SK-N-SH (cell line): ENCODE measurements around the gene UBE2Q1. TPM values are rescaled to one million over a fixed set of nuclear protein-coding genes. Genes with fewer than 3 reads are reported as not detected.

ENCODE experiments used
- CTCF ChIA-PET: fragments of 300-600, 350-600 bp; formaldehyde crosslinking; extraction: SDS; loops from one replicate; lab custom pipeline; 2021; lab: Yijun Ruan, JAX
- POLR2A ChIA-PET: fragments of 350-600 bp; sonication (Branson Sonifier 250); formaldehyde crosslinking; extraction: SDS; loops from one replicate; lab custom pipeline; 2020; ENCODE audit warnings: antibody characterized with exemption, inconsistent platforms; lab: Yijun Ruan, JAX
- DNase-seq: peaks from one replicate; pipeline ENCODE4 v3.0.0; 2012
- H2AFZ ChIP-seq: fragments of 200-600 bp; sonication (generic); 2 replicates; pipeline ENCODE4 v1.8.1; 2016; ENCODE audit warnings: antibody characterized with exemption, mild to moderate bottlenecking, low read depth
- H3F3A ChIP-seq: fragments of 200-600 bp; sonication (generic); replicated peaks from 2 replicates; pipeline ENCODE3; 2016; ENCODE audit warnings: antibody characterized with exemption, mild to moderate bottlenecking; ENCODE audit not compliant: insufficient read depth
- H3K27ac ChIP-seq, 2 experiments: fragments of 200-500 bp in 1 of 2; fragments of 200-600 bp in 1 of 2; sonication (Bioruptor generic) in 1 of 2; sonication (generic), shearing (Covaris generic) in 1 of 2; 2 replicates each; pipeline versions ENCODE4 v1.5.1 to v1.6.1; 2014 to 2016; ENCODE audit warnings: low read depth in 2 of 2, inconsistent platforms in 1 of 2, low read length in 1 of 2, mild to moderate bottlenecking in 1 of 2, mixed read lengths in 1 of 2
- H3K27me3 ChIP-seq: fragments of 200-600 bp; sonication (generic), shearing (Covaris generic); 2 replicates; pipeline ENCODE4 v1.6.1; 2016; ENCODE audit warnings: mixed run types; ENCODE audit not compliant: insufficient read depth
- H3K36me3 ChIP-seq, 2 experiments: fragments of 200-500 bp in 1 of 2; fragments of 200-600 bp in 1 of 2; sonication (Bioruptor generic) in 1 of 2; sonication (generic) in 1 of 2; replicated peaks in 1 of 2; 2 replicates each; pipeline versions ENCODE3 to v1.5.1; 2014 to 2016; ENCODE audit warnings: low read length in 1 of 2, mild to moderate bottlenecking in 1 of 2; ENCODE audit not compliant: insufficient read depth in 2 of 2, control insufficient read depth in 1 of 2
- H3K4me1 ChIP-seq, 2 experiments: fragments of 200-500 bp in 1 of 2; fragments of 200-600 bp in 1 of 2; sonication (Bioruptor generic) in 1 of 2; sonication (generic), shearing (Covaris generic) in 1 of 2; 2 replicates each; pipeline versions ENCODE4 v1.5.1 to v1.6.1; 2014 to 2016; ENCODE audit warnings: low read depth in 1 of 2, low read length in 1 of 2, mixed run types in 1 of 2; ENCODE audit not compliant: insufficient read depth in 2 of 2, control insufficient read depth in 1 of 2
- H3K4me2 ChIP-seq: fragments of 200-600 bp; sonication (generic), shearing (Covaris generic); 2 replicates; pipeline ENCODE4 v1.6.1; 2017; ENCODE audit warnings: mixed run types
- H3K4me3 ChIP-seq, 2 experiments: fragments of 200-500 bp in 1 of 2; fragments of 200-600 bp in 1 of 2; sonication (Bioruptor generic) in 1 of 2; sonication (generic), shearing (Covaris generic) in 1 of 2; 2 replicates each; pipeline versions ENCODE4 v1.5.1 to v1.8.1; 2014 to 2016; ENCODE audit warnings: low read depth in 2 of 2, inconsistent platforms in 1 of 2, low read length in 1 of 2, mild to moderate bottlenecking in 1 of 2, mixed read lengths in 1 of 2, moderate library complexity in 1 of 2
- H3K79me2 ChIP-seq: fragments of 200-600 bp; sonication (generic); 2 replicates; pipeline ENCODE4 v1.8.1; 2017; ENCODE audit warnings: mild to moderate bottlenecking; ENCODE audit not compliant: insufficient read depth
- H3K9ac ChIP-seq: fragments of 200-600 bp; sonication (generic); 2 replicates; pipeline ENCODE4 v1.6.1; 2017; ENCODE audit warnings: mixed run types
- H3K9me2 ChIP-seq: fragments of 200-600 bp; sonication (generic); 2 replicates; pipeline ENCODE4 v1.6.1; 2017; ENCODE audit warnings: mixed run types
- H3K9me3 ChIP-seq: fragments of 200-600 bp; sonication (generic); 2 replicates; pipeline ENCODE4 v1.6.1; 2017; ENCODE audit warnings: mixed run types, mild to moderate bottlenecking, moderate library complexity
- H4K20me1 ChIP-seq: fragments of 200-600 bp; sonication (generic); 2 replicates; pipeline ENCODE4 v1.6.1; 2017; ENCODE audit warnings: mild to moderate bottlenecking, mixed run types; ENCODE audit not compliant: insufficient read depth
- CHD2 ChIP-seq: fragments of 150-350 bp; IDR thresholded peaks from 2 replicates; pipeline ENCODE4 v1.6.1; 2018; ENCODE audit warnings: low read length; ENCODE audit not compliant: partially characterized antibody
- ELF1 ChIP-seq: IDR thresholded peaks from 2 replicates; pipeline ENCODE4 v1.4.0; 2012
- FOXJ3 ChIP-seq: sonication (generic); formaldehyde crosslinking; IDR thresholded peaks from 2 replicates; pipeline ENCODE4 v1.5.1; 2020; ENCODE audit warnings: mild to moderate bottlenecking, missing genetic modification reagents
- FOXM1 ChIP-seq: IDR thresholded peaks from 2 replicates; pipeline ENCODE4 v1.4.0; 2012; ENCODE audit warnings: low read depth, mild to moderate bottlenecking
- MEF2A ChIP-seq: IDR thresholded peaks from 2 replicates; pipeline ENCODE4 v1.4.0; 2012; ENCODE audit warnings: low read depth, borderline replicate concordance
- MXI1 ChIP-seq: IDR thresholded peaks from 2 replicates; pipeline ENCODE4 v1.6.1; 2012; ENCODE audit warnings: mild to moderate bottlenecking, low read depth, low read length, improper control_type of control experiment
- NFIC ChIP-seq: IDR thresholded peaks from 2 replicates; pipeline ENCODE4 v1.4.0; 2012; ENCODE audit warnings: borderline replicate concordance
- POLR2AphosphoS5 ChIP-seq: IDR thresholded peaks from 2 replicates; pipeline ENCODE4 v1.6.1; 2012; ENCODE audit warnings: low read depth, low read length
- RCOR1 ChIP-seq: fragments of 150-350 bp; IDR thresholded peaks from 2 replicates; pipeline ENCODE4 v1.6.1; 2017; ENCODE audit warnings: antibody characterized with exemption, low read length
- RFX5 ChIP-seq: IDR thresholded peaks from 2 replicates; pipeline ENCODE4 v1.6.1; 2012; ENCODE audit warnings: mild to moderate bottlenecking, improper control_type of control experiment, low read length
- RXRA ChIP-seq: IDR thresholded peaks from 2 replicates; pipeline ENCODE4 v1.4.0; 2012; ENCODE audit warnings: low read depth, mild to moderate bottlenecking, borderline replicate concordance
- SIN3A ChIP-seq: IDR thresholded peaks from 2 replicates; pipeline ENCODE4 v1.6.1; 2012; ENCODE audit warnings: low read depth, mild to moderate bottlenecking, low read length, moderate library complexity, borderline replicate concordance
- TEAD4 ChIP-seq: IDR thresholded peaks from 2 replicates; pipeline ENCODE4 v1.4.0; 2012; ENCODE audit warnings: mild to moderate bottlenecking, borderline replicate concordance; ENCODE audit not compliant: insufficient read depth
- WGBS: methylation state at CpG from one replicate; pipeline ENCODE4 v1.1.6; 2017; ENCODE audit warnings: low lambda C conversion rate; 5-methylcytosine and 5-hydroxymethylcytosine counted together
- polyA plus RNA-seq, 3 experiments: library from polyadenylated mRNA; depleted of rRNA; stranded (reverse); fragments of >200 nt; gene quantifications; 2 replicates each; pipeline ENCODE4 v1.2.3, GENCODE V29; 2012
- TF ChIP-seq, protein P1 (sequence below): IDR thresholded peaks from 2 replicates; pipeline ENCODE4 v1.6.1; 2012; ENCODE audit warnings: mild to moderate bottlenecking, low read depth, low read length, moderate library complexity
- TF ChIP-seq, protein P2 (sequence below): fragments of 200-600 bp; sonication (generic); IDR thresholded peaks from 2 replicates; pipeline ENCODE4 v1.6.1; 2017; ENCODE audit warnings: antibody characterized with exemption, mild to moderate bottlenecking, moderate library complexity
- TF ChIP-seq, protein P3 (sequence below): IDR thresholded peaks from 2 replicates; pipeline ENCODE4; 2012

UBE2Q1 gene
- polyA plus RNA-seq, 1 of the 3 experiments (the other 2 are of a cell fraction): 12.5 TPM

DNA sequence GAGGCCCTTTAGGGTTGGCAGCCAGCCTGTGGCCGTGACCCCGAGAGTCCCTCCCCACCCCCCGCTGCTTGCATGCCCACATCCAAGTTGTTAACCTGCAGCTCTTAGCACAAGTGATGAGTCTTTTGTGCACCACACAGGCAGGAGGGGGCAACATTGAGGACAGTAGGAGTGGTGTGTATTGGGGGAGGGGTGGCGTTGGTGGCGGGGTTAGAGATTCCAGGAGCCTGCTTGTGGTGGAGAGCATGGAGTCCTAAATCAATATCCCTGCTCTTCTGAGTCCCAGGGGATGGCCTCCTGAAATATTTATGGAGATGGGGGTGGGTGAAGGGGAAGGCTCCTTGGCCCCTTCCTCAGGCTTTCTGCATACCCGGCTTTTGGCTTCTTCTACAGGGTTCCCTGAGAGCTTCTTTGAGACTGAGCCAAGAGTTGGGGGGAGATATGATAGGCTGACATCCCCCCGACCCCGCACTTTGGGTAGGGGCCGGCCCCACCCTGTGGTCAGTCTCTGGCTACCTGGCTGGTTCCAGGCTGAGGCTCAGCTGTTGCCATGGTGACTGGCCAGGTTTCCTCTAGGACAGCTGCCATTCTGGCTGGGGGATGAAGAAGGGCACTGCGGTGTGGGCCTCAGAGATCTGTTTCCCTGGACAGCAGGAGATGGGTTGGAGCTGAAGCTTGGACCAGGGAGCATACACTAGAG, 14.2 kb upstream of the UBE2Q1 start:
- Histone ChIP-seq H3K27ac (no peak overlapping the region), H3K4me2 (no peak overlapping the region), H4K20me1 (no peaks in the 10 kb centered on the region), H3K9me3 (no peaks in the 10 kb centered on the region), H3K27me3 (no peaks in the 10 kb centered on the region; the same call in 1 of the 2 replicates), H3F3A (no peaks in the 10 kb centered on the region), H3K79me2 (no peaks in the 10 kb centered on the region), H2AFZ (no peak overlapping the region), H3K9me2 (no peaks in the 10 kb centered on the region), H3K4me3 (no peak overlapping the region), H3K9ac (no peak overlapping the region), H3K36me3 (peaks cover 0 to 9% of the 10 kb centered on the region in 2 experiments), H3K4me1 (peaks cover 0 to 32% of the 10 kb centered on the region in 2 experiments; a peak in 2 of 4 replicates)
- CTCF ChIA-PET: interaction anchor here (0.8 to 5.9 kb wide), 5 partner anchors 12 to 426 kb away, joined by 3 to 41 read pairs (median 3); no protein-coding TSS in a partner anchor
- peak; percentile 89 for TF ChIP-seq RFX5
- TF ChIP-seq, protein P1, sequence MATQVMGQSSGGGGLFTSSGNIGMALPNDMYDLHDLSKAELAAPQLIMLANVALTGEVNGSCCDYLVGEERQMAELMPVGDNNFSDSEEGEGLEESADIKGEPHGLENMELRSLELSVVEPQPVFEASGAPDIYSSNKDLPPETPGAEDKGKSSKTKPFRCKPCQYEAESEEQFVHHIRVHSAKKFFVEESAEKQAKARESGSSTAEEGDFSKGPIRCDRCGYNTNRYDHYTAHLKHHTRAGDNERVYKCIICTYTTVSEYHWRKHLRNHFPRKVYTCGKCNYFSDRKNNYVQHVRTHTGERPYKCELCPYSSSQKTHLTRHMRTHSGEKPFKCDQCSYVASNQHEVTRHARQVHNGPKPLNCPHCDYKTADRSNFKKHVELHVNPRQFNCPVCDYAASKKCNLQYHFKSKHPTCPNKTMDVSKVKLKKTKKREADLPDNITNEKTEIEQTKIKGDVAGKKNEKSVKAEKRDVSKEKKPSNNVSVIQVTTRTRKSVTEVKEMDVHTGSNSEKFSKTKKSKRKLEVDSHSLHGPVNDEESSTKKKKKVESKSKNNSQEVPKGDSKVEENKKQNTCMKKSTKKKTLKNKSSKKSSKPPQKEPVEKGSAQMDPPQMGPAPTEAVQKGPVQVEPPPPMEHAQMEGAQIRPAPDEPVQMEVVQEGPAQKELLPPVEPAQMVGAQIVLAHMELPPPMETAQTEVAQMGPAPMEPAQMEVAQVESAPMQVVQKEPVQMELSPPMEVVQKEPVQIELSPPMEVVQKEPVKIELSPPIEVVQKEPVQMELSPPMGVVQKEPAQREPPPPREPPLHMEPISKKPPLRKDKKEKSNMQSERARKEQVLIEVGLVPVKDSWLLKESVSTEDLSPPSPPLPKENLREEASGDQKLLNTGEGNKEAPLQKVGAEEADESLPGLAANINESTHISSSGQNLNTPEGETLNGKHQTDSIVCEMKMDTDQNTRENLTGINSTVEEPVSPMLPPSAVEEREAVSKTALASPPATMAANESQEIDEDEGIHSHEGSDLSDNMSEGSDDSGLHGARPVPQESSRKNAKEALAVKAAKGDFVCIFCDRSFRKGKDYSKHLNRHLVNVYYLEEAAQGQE: no peak
- 93% methylated on average over 6 of the region's 10 CpGs for WGBS
- no peak for DNase-seq
- POLR2A ChIA-PET: no interaction called here

DNA sequence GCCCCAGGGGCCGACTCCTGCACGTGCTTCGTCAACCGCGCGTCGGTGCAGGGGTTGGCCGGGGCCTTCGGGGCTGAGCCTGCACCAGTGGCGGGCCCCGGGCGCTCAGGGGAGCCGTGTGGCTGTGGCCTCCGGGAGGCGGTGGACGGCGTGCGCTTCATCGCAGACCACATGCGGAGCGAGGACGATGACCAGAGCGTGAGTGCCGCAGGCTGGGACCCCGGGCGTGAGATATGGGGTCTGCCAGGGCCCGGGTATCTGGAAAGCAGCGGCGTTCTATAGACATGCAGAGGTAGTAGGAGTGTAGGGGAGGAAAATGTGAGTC, 13.5 kb upstream of the UBE2Q1 start:
- 83% methylated on average over 13 of the region's 29 CpGs for WGBS
- Histone ChIP-seq H3K9me2 (no peaks in the 10 kb centered on the region), H3K27me3 (no peaks in the 10 kb centered on the region; the same call in 1 of the 2 replicates), H3K79me2 (no peaks in the 10 kb centered on the region), H3K36me3 (peaks cover 0 to 2% of the 10 kb centered on the region in 2 experiments), H2AFZ (no peak overlapping the region), H3K4me1 (peaks cover 0 to 31% of the 10 kb centered on the region in 2 experiments; a peak in 2 of 4 replicates), H3K4me2 (no peak overlapping the region), H3K9me3 (no peaks in the 10 kb centered on the region), H3K9ac (no peak overlapping the region), H3K4me3 (no peak overlapping the region), H4K20me1 (no peaks in the 10 kb centered on the region), H3K27ac (no peak overlapping the region), H3F3A (no peaks in the 10 kb centered on the region)
- no peak for DNase-seq
- ChIA-PET CTCF (interaction anchor here (1.1 to 5.9 kb wide), 2 partner anchors 11 to 25 kb away, joined by 3 to 41 read pairs; no protein-coding TSS in a partner anchor), POLR2A (no interaction called here)
- TF ChIP-seq, protein P1: no peak
- TF ChIP-seq POLR2AphosphoS5 (no peak), TEAD4 (no peak), ELF1 (no peak), RCOR1 (no peak), RXRA (no peak), MEF2A (no peak), NFIC (no peak), FOXM1 (no peak), RFX5 (no peak), MXI1 (no peak), FOXJ3 (CRISPR knock-in tag) (no peak), SIN3A (no peak), CHD2 (no peak)
- TF ChIP-seq, protein P2, sequence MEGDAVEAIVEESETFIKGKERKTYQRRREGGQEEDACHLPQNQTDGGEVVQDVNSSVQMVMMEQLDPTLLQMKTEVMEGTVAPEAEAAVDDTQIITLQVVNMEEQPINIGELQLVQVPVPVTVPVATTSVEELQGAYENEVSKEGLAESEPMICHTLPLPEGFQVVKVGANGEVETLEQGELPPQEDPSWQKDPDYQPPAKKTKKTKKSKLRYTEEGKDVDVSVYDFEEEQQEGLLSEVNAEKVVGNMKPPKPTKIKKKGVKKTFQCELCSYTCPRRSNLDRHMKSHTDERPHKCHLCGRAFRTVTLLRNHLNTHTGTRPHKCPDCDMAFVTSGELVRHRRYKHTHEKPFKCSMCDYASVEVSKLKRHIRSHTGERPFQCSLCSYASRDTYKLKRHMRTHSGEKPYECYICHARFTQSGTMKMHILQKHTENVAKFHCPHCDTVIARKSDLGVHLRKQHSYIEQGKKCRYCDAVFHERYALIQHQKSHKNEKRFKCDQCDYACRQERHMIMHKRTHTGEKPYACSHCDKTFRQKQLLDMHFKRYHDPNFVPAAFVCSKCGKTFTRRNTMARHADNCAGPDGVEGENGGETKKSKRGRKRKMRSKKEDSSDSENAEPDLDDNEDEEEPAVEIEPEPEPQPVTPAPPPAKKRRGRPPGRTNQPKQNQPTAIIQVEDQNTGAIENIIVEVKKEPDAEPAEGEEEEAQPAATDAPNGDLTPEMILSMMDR: no peak
- TF ChIP-seq, protein P3, sequence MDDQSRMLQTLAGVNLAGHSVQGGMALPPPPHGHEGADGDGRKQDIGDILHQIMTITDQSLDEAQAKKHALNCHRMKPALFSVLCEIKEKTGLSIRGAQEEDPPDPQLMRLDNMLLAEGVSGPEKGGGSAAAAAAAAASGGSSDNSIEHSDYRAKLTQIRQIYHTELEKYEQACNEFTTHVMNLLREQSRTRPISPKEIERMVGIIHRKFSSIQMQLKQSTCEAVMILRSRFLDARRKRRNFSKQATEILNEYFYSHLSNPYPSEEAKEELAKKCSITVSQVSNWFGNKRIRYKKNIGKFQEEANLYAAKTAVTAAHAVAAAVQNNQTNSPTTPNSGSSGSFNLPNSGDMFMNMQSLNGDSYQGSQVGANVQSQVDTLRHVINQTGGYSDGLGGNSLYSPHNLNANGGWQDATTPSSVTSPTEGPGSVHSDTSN: no peak
